Hepatocyte (in vitro differentiated cells): Measurements from ENCODE around the gene TLCD4. TPM values are rescaled to one million over a fixed set of nuclear protein-coding genes. Genes with fewer than 3 reads are reported as not detected.

ENCODE experiments used
- DNase-seq: peaks from one replicate; pipeline ENCODE4 v3.0.0-alpha.2; 2016; ENCODE audit warnings: low spot score
- H2AFZ ChIP-seq: fragments of 200-600 bp; sonication (generic); 2 replicates; pipeline ENCODE4 v1.6.0; 2016; ENCODE audit warnings: antibody characterized with exemption, mild to moderate bottlenecking
- H3K27ac ChIP-seq: fragments of 200-600 bp; sonication (generic); 2 replicates; pipeline ENCODE4 v1.5.1; 2016; ENCODE audit warnings: mild to moderate bottlenecking
- H3K27me3 ChIP-seq: fragments of 200-600 bp; sonication (generic); 2 replicates; pipeline ENCODE4 v1.6.1; 2016
- H3K36me3 ChIP-seq: fragments of 200-600 bp; sonication (generic); replicated peaks from 2 replicates; pipeline ENCODE4 v1.5.1; 2016; ENCODE audit warnings: low read depth; ENCODE audit not compliant: insufficient read depth
- H3K4me1 ChIP-seq: fragments of 200-600 bp; sonication (generic); 2 replicates; pipeline ENCODE4 v1.5.1; 2016; ENCODE audit warnings: mild to moderate bottlenecking, moderate library complexity; ENCODE audit not compliant: insufficient read depth
- H3K4me2 ChIP-seq: fragments of 200-600 bp; sonication (generic); 2 replicates; pipeline ENCODE4 v1.6.0; 2016
- H3K4me3 ChIP-seq: fragments of 200-600 bp; sonication (generic); 2 replicates; pipeline ENCODE4 v1.5.1; 2016; ENCODE audit warnings: mild to moderate bottlenecking
- H3K79me2 ChIP-seq: fragments of 200-600 bp; sonication (generic); 2 replicates; pipeline ENCODE4 v1.6.0; 2017; ENCODE audit warnings: mild to moderate bottlenecking
- H3K9me2 ChIP-seq: fragments of 200-600 bp; sonication (generic); replicated peaks from 2 replicates; pipeline ENCODE4 v1.6.0; 2017; ENCODE audit warnings: mild to moderate bottlenecking; ENCODE audit not compliant: insufficient read depth
- H3K9me3 ChIP-seq: fragments of 200-600 bp; sonication (generic); 2 replicates; pipeline ENCODE4 v1.5.1; 2016; ENCODE audit warnings: low read depth, mild to moderate bottlenecking
- H4K20me1 ChIP-seq: fragments of 200-600 bp; sonication (generic); 2 replicates; pipeline ENCODE4 v1.6.0; 2016; ENCODE audit warnings: mild to moderate bottlenecking; ENCODE audit not compliant: insufficient read depth, poor library complexity, severe bottlenecking
- CTCF ChIP-seq: fragments of 200-600 bp; sonication (generic); IDR thresholded peaks from 2 replicates; pipeline ENCODE4 v1.5.1; 2016; ENCODE audit warnings: antibody characterized with exemption, mild to moderate bottlenecking; ENCODE audit not compliant: poor library complexity
- EZH2 ChIP-seq: fragments of 200-600 bp; sonication (generic); IDR thresholded peaks from 2 replicates; pipeline ENCODE4 v1.6.1; 2016; ENCODE audit warnings: antibody characterized with exemption, mild to moderate bottlenecking, borderline replicate concordance
- EZH2phosphoT487 ChIP-seq: fragments of 200-600 bp; sonication (generic); IDR thresholded peaks from one replicate; pipeline ENCODE4 v1.6.1; 2018; ENCODE audit warnings: antibody characterized with exemption, mild to moderate bottlenecking, low read depth, moderate library complexity; ENCODE audit not compliant: unreplicated experiment, severe bottlenecking
- WGBS: methylation state at CpG from one replicate; pipeline ENCODE4 v1.1.6; 2016; ENCODE audit warnings: low lambda C conversion rate; ENCODE audit errors: missing lambda C conversion rate; 5-methylcytosine and 5-hydroxymethylcytosine counted together
- polyA plus RNA-seq: library from polyadenylated mRNA; unstranded; fragments of >200 nt; fragmentation: Nextera tagmentation; extraction: Ambion mirVana; gene quantifications from 2 replicates; pipeline ENCODE4 v1.2.1, GENCODE V29; 2016
- total RNA-seq: library from RNA; depleted of rRNA; stranded (reverse); fragments of >200 nt; gene quantifications from 2 replicates; pipeline ENCODE4 v1.2.3, GENCODE V29; 2014

Gene TLCD4
- total and polyA plus RNA-seq, 2 experiments from 2014 or later = 12.2 to 31.5 TPM

DNA sequence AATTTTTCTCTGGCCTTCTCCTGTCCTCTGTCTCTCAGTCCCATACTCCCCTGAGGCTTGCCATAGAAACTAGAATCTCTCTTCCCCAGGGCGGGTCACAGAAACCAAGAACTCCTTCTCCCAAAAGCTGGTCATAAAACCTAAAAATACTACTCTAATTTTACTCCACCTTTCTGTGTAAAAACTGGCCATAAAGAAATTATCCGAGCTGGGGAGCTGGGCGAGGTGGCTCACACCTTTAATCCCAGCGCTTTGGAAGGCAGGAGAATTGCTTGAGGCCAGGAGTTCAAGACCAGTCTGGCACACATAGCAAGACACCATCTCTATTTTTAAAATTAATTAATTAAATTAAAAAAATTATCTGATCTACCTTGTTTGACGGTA is 47.5 kb upstream of the TLCD4 start:
- Histone ChIP-seq H3K27ac (peak overlapping the region; percentile 87), H3K4me2 (peak overlapping the region; percentile 58)

GRCh38 chr1:95071539-95071938 is 45.6 kb upstream of the TLCD4 start:
- no peak for TF ChIP-seq CTCF
- no peak for TF ChIP-seq EZH2phosphoT487
- TF ChIP-seq EZH2 = no peak
- WGBS = 88% methylated on average over 2 of the region's 2 CpGs
- Histone ChIP-seq H3K79me2 (peaks cover 8% of the 10 kb centered on the region), H3K9me2 (no peaks in the 10 kb centered on the region), H3K27ac (peak overlapping the region; percentile 96), H3K36me3 (no peaks in the 10 kb centered on the region), H3K4me2 (peak overlapping the region; percentile 81), H3K4me3 (no peak overlapping the region), H2AFZ (peak overlapping the region; percentile 97), H3K9me3 (no peaks in the 10 kb centered on the region), H3K27me3 (no peaks in the 10 kb centered on the region), H4K20me1 (no peaks in the 10 kb centered on the region), H3K4me1 (peaks cover 10% of the 10 kb centered on the region)
- DNase-seq = no peak

More for the DNA sequence above, 47.5 kb upstream of the TLCD4 start:
- 71% methylated on average over 5 of the region's 5 CpGs for WGBS
- Histone ChIP-seq H3K4me3 (no peak overlapping the region), H2AFZ (no peak overlapping the region), H3K9me2 (no peaks in the 10 kb centered on the region), H3K27me3 (no peaks in the 10 kb centered on the region), H3K4me1 (peaks cover 10% of the 10 kb centered on the region), H4K20me1 (no peaks in the 10 kb centered on the region), H3K9me3 (no peaks in the 10 kb centered on the region), H3K79me2 (peaks cover 9% of the 10 kb centered on the region), H3K36me3 (no peaks in the 10 kb centered on the region)
- no peak for TF ChIP-seq CTCF
- TF ChIP-seq EZH2 = no peak
- no peak for TF ChIP-seq EZH2phosphoT487
- DNase-seq = no peak

- Histone ChIP-seq H3K27ac (peak overlapping the region; percentile 96), H3K9me2 (no peaks in the 10 kb centered on the region), H3K4me3 (peak overlapping the region; percentile 77), H3K9me3 (no peaks in the 10 kb centered on the region), H4K20me1 (no peaks in the 10 kb centered on the region), H2AFZ (peak overlapping the region; percentile 97), H3K36me3 (no peaks in the 10 kb centered on the region), H3K4me1 (peaks cover 10% of the 10 kb centered on the region), H3K4me2 (peak overlapping the region; percentile 81), H3K79me2 (peaks cover 5% of the 10 kb centered on the region), H3K27me3 (no peaks in the 10 kb centered on the region)
- no peak for TF ChIP-seq EZH2
- TF ChIP-seq CTCF = no peak
- 19% methylated on average over 7 of the region's 7 CpGs for WGBS
- no peak for DNase-seq
Observed at GRCh38 chr1:95072117-95072516, 45.0 kb upstream of the TLCD4 start.
